GM21737 (cell line): ENCODE measurements around the gene BTBD16.

Experiments used
- ATAC-seq: cut with Tn5 transposase; IDR thresholded peaks from one replicate; pipeline ENCODE4 v1.9.1; 2021; ENCODE audit warnings: mild to moderate bottlenecking, moderate library complexity; ENCODE audit not compliant: unreplicated experiment

BTBD16 gene

DNA sequence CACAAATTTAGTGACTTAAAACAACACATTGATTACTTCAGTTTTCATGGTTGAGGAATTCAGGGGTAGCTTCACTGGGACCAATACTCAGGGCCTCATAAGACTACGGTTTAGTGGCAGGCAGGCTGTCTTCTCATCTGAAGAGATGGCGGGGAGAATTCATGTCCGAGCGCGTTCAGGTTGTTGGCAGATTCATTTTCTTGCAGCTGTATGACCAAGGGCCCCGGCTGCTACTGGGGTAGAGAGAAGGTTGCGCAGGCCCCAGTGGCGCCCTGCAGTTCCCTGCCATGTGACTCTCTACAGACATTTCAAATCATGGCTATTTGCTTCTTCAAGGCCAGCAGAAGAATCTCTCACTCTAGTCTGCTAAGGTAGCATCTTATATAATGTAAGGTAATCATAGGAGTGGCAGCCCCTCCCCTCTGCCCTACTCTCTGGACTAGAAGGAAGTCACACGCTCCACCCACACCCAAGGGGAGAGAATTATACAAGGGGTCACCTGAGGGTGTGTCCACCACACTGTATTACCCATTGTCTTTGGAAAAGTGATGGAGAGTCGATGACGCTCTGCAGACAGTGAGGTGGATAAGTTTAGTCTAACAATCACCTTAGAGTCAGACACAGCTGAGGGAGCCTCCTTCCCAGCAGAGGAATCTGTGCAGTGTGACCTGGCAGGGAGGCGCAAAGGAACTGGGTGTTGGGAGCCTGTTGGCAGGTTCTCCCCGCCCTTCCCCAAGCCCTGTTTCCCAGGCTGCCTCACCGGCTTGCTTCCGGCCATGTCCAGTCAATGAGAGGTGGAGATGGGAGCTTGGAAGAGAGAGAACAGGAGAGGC is 67.7 kb downstream of the BTBD16 start:
- no peak for ATAC-seq

DNA sequence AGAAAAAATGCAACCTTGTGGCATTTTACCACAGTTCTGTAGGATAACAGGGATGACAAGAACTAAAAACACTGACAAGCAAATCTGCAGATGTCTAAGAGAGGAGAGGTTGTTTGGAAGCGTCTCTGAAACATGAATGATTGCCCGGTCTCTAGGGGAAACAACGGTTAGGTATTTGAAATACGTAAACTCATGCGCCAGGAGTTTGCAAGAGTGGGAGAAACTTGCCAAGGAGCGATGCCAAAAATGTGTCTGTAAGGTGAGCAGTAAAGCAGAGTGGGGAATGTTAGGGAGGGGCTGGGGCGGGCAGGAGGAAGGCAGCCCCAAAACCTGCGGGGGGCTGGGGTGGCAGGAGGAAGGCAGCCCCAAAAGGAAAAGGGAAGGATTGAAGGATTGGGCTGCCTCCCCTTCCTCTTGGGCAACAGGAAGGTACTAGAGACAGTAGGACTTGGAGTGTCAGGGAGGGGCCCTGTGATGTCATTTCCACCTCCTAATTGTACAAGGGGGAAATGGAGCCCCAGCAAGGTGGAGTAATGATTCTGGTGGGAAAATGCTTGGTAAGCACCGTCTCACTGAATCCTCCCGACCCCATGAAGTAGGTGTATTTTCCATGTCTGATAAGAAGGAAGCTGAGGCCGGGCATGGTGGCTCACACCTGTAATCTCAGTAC is 70.2 kb downstream of the BTBD16 start:
- no peak for ATAC-seq

DNA sequence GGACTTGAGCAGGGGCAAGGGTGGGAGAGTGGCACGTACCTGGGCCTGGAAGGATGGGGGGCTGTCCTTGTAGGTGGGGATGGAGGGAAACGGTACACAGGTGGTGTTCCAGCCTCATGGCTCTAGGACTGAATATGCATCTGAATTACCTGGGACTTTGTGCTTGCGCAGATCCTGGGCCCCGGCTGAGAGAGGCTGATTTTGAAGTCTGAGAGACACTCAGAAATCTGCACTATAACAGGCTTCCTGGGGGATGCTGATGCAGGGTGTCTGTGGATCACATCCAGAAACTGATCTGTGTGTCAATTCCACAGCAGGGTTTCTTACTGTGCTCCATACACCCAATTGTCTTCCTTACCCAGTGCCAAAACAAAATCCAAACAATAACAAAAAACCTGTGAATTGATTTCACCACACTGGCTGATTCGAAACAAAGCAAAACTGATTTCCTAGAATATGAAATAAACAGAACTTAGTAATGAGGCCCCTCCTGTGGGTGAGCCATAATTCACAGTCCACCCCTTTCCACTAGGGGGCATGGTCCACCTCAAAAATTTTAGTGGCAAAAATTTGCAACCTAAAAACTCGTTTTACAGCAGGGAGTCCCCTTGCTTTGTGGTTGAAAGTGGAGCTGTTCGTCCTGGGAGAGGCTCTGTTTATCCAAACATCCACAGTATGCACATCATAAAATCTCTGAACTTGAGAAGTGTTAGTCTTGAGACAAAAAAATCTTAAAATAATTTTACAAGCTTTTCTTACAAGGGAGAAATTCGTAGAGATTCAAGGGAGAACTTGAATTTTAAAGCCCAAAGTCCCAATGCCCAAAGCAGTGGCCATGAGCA is 71.4 kb downstream of the BTBD16 start:
- no peak for ATAC-seq

DNA sequence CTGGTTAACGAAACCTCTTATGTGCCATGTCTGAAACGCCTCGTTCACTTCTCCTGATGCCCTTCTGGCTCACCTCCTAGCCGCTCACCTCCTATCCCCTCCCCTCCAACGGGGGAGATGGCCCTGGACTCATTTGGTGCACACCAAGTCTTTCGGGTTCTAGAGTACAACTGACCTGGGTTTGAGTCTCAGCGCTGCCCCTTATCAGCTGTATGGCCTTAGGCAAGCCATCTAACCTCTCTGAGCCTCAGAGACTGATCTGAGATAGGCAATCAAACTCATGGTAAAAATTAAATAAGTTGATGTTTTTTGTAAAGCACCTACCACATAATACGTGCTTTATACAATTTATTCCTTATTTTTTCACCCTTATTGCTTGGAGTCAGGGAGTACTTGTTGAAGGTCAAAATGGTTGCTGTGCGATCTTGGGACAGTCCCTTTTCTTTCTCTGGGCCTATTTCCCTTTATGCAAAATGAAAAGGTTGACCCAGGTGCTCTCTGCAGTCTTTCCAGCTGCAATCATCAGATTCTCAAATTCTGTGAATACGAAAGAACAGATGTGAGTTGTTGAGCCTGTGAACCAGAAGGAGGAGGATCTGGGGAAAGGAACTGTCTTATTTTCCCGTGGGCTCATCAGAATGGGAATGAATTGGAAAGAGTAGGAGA is 72.2 kb downstream of the BTBD16 start:
- ATAC-seq = no peak

DNA sequence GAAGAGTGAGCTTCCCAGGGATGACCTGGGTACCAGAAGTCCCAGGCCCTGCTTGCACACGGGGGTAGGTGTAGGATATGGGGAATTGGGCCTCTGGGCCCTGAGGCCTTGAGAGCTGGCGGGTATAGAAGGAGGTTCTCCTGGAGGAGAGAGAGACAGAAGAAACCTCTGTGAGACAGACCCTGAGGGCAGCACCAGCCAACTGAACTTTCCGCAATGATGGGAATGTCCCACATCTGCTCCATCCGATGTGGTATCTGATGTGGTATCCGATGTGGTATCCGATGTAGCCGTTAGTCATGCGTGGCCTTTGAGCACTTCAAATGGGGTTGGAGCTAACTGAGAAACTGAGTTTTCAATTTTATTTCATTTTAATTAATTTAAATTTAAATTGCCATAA is 72.8 kb downstream of the BTBD16 start:
- ATAC-seq = no peak

DNA sequence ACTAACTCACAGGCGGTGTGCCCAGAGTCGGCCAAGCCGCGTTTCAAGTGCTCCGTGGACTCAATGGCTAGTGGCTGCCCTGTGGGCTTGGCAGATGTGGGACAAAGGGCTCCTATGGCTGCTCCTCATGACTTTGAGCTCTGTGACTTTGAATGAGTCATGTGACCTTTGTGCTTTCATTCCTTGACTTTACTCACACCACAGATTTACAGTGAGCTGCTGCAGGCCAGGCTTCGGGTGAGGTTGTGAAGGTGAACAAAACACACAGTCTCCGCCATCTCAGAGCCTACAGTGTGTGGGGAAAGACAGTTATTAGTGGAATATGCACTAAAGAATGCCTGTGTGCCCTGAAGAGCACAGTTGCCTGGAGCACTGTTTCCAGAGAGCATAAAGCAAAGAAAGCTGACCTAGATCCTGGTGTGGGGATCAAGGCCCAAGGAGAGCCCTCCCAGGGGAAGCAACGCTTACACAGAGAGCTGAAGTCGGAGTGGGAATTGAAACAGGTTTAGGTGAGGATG is 73.7 kb downstream of the BTBD16 start:
- no peak for ATAC-seq

DNA sequence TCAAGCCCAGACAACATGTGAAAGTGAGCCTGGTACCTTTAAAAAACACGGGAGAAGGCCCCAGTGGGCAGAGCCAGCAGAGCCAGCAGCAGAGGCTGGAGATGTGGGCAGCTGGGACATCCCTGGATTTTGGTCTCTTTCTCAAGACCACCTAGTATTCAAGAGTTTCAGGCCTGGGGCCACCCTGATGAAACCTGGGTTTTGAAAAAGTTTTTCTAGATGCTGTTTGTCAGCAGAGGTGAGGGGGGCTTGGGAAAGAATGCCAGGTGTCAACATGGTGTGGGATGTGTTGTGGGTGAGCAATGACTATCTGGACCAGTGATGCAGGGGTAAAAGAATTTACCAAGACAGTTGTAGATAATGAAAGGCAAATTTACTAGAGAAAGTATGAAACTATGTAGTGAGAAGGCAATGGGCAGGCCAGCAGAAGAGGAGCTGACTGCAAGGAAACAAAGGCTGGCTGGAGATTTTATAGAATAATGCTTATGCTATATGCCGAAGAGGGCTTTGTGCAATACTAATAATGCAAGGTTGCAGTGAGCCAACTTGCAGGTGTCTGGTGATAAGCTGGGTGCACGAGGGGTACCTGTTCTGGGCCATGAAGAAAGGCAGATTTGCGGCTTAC is 75.3 kb downstream of the BTBD16 start:
- ATAC-seq = no peak

DNA sequence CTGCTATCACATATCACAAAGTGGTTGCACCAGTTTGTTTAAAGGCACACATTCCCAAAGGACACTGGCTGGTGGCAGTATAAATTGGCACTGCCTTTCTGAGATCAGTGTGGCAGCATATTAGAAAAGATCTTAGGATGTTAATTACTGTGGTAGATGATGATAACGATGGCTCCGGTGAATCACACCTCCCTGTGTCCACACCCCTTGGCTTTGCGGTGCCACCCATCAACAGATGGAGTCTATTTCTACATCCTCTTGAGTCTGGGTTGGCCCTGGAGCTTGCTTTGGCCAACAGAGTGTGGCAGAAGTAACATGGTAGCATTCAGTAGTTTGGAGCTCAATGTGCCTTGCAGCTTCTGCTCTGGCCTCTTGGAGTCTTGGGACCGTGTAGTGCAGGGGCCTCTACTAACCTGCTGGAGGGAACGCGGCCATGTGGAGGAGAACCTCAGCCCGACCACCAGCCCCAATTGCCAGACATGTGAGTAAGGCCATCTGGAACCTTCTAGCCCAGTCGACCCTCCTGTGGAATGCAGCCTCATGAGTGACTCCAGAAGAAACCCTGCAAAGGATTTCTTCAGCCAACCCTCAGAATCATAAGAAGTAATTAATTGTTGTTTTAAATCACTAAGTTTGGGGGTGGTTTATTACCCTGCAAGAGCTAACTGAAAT is 76.2 kb downstream of the BTBD16 start:
- ATAC-seq = no peak

DNA sequence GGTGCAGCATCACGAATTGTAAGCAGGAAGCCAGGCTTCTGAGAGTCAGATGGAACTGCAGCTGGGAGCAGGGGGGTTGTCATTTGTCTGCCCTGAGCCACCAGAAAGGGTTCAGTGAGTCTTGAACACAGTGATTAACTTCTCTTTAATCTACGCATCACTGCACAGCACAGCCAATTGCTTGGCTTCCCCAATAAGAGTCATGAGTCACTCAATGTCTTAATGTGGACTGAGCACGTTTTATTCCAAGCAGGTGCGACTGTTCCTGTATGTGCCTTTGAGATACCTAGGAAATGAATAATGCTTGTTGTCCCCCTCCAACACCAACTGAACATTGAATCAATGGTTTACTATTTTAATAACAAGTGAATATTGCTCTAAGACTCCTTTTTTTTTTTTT is 77.4 kb downstream of the BTBD16 start:
- ATAC-seq = no peak

DNA sequence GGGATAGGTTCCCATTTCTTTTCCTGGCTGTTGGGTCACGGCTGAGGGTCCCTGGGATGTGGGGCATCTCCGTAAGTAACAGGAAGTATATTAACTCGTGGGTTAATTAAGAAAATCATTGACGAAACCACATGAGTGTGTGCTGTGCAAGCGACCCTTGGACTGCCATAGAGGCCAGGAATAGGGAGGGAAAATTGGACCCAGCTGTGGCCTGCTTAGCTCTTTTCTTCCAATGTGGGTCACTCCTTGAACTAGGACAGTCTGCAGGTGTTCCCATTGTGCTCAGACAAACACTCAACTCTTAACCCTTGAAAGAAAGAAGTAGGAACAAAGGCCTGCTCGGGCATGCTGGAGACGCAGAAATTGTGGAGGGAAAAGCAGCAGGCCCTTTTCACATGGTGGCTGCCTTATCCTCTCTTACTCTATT is 77.9 kb downstream of the BTBD16 start:
- ATAC-seq = no peak

DNA sequence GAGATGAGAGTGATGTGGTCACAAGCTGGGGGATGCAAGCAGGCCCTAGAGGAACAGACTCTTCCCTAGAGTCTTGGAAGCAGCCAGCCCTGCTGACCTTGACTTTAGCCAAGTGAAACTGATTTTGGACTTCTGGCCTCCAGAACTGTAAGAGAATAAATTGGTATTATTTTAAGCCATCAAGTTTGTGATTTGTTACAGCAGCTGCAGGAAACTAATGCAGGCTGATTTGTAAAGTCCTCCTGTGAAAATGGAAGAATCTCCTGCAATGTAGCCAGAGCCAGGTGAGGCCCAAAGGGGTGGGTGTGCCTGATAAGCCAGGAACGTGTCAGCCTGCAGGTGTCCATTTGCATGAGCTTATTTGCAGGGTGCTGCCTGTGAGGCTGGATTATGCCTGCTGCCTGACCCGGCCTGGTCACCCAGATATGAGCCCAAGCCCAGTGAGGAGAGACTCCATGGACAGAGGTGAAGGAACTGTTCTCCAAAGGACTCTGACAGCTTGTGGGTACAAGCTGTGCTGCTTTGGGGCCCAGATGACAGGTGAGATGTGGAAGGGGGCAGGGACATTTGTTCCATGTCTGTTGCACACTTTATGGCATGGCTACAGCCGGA is 78.8 kb downstream of the BTBD16 start:
- no peak for ATAC-seq

DNA sequence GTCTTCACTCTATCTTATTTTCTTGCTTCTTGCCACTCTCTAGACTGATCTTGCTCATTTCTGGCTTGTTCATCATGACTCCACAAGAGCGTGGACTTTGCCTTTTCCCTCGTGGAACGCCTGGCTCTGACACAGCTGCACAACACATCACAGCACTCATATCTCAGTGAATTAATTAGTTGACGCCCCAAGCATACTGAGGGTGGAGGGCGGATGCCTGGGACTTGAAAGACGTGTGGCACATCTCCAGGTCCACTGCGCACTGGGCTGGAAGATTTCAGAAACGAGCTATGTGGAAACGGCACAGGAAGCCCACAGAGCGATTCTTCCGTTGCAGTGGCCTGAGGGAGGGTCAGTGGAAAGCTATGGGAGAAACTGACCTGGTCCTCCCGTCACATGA is 79.8 kb downstream of the BTBD16 start:
- ATAC-seq = no peak

DNA sequence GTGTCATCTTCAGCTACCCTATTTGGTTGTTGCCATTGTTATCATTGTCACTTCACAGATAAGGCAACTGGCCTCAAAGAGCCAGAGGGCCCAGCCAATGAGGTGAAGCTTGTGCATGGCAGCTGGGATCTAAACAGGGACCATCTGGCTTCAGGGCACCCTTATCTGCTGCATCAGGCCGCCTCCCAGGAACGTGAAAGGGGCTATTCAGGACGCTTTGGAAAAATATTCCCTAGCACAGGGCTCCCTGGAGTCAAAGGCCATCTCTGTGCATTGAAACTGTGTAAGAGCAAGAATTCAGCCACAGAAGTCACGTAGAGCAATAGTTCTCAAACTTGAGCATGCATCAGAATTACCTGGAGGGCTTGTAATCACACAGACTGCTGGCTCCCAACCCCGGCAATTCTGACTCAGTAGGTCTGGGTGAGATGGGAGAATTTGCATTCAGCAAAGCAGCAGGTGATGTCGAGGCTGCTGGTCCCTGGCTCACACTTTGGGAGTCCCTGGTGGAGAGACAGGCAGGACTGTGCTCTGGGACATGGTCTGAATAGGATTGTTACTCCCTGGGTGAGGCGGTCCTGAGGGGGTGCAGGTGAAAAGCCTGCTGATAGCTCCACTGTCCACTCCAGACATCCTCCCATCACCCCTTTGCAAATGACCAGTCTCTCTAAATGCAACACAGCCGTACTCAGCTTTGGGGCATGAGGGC is 81.9 kb downstream of the BTBD16 start:
- ATAC-seq = no peak

DNA sequence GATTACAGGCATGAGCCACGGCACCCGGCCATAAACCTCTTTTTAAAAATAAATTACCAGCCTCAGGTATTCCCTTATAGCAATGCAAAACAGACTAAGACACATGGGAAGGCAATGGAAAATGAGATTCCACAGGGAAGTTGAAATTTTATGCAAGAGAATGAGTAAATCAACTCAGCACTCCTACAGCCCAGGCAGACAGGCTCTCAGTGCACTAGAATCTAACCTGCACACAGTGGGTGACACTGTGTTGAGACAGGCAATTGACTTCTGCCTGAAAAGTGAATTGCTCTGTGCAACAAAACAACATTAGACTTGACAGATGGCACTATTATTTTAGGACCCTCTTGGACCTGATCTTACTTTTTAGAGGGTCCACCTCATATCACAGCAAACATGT is 83.3 kb downstream of the BTBD16 start:
- ATAC-seq = no peak

DNA sequence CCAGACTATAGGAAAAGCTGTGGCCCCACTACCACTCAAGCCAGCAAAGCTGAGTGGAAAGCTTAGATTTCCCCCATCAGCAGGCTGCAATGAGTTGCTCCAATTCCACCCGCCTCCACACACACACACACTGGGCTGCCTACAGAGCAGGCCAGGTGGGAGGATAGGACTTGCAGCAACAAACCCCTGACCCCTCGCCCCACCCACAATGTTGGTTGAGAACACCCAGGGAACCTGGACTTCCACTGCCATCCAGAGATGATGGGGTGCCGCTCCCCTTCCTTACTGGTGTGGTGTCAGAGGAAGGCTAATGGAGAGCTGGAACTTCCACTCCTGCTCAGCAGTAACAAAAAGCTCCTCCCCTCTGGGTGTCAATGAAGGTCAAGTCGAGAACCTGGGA is 86.6 kb downstream of the BTBD16 start:
- no peak for ATAC-seq

DNA sequence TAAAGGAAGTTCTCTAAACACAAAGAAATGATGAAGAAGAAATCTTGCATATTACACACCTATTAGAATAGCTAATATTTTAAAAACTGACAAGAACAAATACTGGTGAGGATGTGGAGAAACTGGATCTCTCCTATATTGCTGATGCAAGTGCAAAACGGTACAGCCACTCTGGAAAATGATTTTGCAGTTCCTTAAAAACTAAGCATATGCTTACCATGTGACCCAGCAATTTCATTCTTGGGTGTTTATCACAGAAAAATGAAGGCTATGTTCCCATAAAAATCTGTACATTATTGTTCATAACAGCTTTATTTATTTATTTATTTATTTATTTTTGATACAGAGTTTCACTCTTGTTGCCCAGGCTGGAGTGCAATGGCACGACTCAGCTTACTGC is 88.5 kb downstream of the BTBD16 start:
- ATAC-seq = no peak

DNA sequence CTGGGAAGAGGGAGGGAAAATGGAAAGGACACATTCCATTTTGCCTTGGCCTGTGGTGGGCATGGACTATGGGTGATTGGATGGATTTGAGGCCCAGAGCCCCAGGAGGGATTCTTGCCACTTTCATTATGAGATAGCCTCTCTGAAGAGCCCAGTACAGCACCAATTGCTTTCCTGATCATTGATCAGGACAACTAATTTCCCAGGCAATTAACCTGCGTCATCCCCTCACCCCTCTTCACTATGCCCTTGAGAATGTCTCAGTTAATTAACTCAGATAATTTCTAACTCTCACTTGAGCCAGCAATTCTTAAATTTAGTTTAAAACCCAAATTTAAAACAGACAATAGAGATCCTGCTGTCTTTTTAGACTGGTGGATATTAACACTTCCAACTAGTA is 90.0 kb downstream of the BTBD16 start:
- ATAC-seq = no peak

DNA sequence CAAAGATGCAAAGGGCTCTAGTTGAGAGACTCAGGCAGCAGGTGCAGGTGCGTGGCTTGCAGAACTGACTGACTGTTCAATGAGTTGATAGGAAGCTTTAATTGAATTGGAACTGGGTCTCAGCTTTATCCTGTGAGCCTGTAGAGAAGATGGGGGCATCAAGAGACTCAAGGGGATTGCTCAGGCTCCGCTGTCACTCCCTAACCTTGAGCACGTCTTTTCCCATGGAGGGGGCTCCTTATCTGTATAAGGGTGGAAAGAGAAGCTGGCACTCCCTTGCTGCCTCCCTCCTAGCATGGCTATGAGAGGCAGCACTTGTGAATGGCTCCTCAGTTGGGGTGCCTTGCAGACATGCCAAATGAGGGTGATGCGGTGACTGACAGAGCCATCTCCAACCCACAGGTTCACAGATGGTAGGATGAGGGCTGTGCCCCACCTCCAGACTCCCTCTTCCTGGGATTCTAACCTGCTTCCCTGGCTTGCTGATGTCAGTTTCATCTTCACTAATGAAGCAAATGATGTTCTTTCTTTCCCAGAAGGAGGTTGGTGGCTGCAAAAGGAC is 91.0 kb downstream of the BTBD16 start:
- ATAC-seq = no peak

DNA sequence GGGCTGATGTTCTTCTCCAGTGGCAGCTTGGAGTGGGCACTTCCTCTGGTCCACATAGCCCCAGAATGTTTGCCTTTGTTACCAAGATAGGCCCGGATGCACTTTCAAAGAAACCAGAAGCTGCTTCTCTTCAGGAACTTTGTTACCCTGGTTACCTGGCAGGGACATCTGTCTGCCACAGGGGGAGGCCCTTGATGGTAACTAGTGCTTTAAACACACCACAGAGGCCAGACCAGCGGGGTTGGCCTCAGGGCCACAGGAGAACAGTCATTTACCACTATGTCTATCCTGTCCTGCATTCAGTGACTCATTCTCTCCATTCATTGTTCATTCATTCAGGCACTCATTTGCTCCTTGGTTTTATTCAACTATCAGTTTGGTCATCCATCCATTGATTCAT is 91.5 kb downstream of the BTBD16 start:
- ATAC-seq = no peak
